ENCODE measurements around the gene ICAM3. TPM values are rescaled to one million over a fixed set of nuclear protein-coding genes. Genes with fewer than 3 reads are reported as not detected.

ICAM3 gene
- total RNA-seq, 1 experiment from 2014 or later: 10.5 TPM

Other genes with a start within 250 kb of the ICAM3 start
- gene ANGPTL6, start 236.9 kb downstream of the ICAM3 start, total RNA-seq (2021; ENCODE audit: unreplicated experiment): 0.74 TPM
- gene PPAN, start 233.3 kb downstream of the ICAM3 start, total RNA-seq (2021; ENCODE audit: unreplicated experiment): 63.3 TPM
- 12.5 TPM for gene P2RY11, start 227.9 kb downstream of the ICAM3 start, total RNA-seq (2021; ENCODE audit: unreplicated experiment)
- 233 TPM for gene EIF3G, start 219.7 kb downstream of the ICAM3 start, total RNA-seq (2021; ENCODE audit: unreplicated experiment)
- 168 TPM for gene DNMT1, start 144.7 kb downstream of the ICAM3 start, total RNA-seq (2021; ENCODE audit: unreplicated experiment)
- 2.9 TPM for gene S1PR2, start 108.3 kb downstream of the ICAM3 start, total RNA-seq (2021; ENCODE audit: unreplicated experiment)
- gene MRPL4, start 87.4 kb downstream of the ICAM3 start, total RNA-seq (2021; ENCODE audit: unreplicated experiment): 62.8 TPM
- 136 TPM for gene ICAM1, start 68.5 kb downstream of the ICAM3 start, total RNA-seq (2021; ENCODE audit: unreplicated experiment)
- 2.8 TPM for gene ICAM4, start 52.7 kb downstream of the ICAM3 start, total RNA-seq (2021; ENCODE audit: unreplicated experiment)
- 19.5 TPM for gene ICAM5, start 49.7 kb downstream of the ICAM3 start, total RNA-seq (2021; ENCODE audit: unreplicated experiment)
- 1.3 TPM for gene ZGLP1, start 29.8 kb downstream of the ICAM3 start, total RNA-seq (2021; ENCODE audit: unreplicated experiment)
- 25.5 TPM for gene FDX2, start 23.6 kb downstream of the ICAM3 start, total RNA-seq (2021; ENCODE audit: unreplicated experiment)
- 55.6 TPM for gene RAVER1, start 6.1 kb downstream of the ICAM3 start, total RNA-seq (2021; ENCODE audit: unreplicated experiment)
- gene TYK2, start 40.9 kb upstream of the ICAM3 start, total RNA-seq (2021; ENCODE audit: unreplicated experiment): 104 TPM
- 162 TPM for gene CDC37, start 63.9 kb upstream of the ICAM3 start, total RNA-seq (2021; ENCODE audit: unreplicated experiment)
- 25.8 TPM for gene PDE4A, start 80.9 kb upstream of the ICAM3 start, total RNA-seq (2021; ENCODE audit: unreplicated experiment)
- 102 TPM for gene KEAP1, start 163.7 kb upstream of the ICAM3 start, total RNA-seq (2021; ENCODE audit: unreplicated experiment)
- 3.4 TPM for gene S1PR5, start 177.8 kb upstream of the ICAM3 start, total RNA-seq (2021; ENCODE audit: unreplicated experiment)
- gene ATG4D, start 204.3 kb upstream of the ICAM3 start, total RNA-seq (2021; ENCODE audit: unreplicated experiment): 28.0 TPM
- 34.5 TPM for gene KRI1, start 226.4 kb upstream of the ICAM3 start, total RNA-seq (2021; ENCODE audit: unreplicated experiment)
- 7.3 TPM for gene CDKN2D, start 229.4 kb upstream of the ICAM3 start, total RNA-seq (2021; ENCODE audit: unreplicated experiment)
- 10.1 TPM for gene AP1M2, start 247.7 kb upstream of the ICAM3 start, total RNA-seq (2021; ENCODE audit: unreplicated experiment)